Endothelial cell of umbilical vein (primary cell): Measurements from ENCODE around the gene LTBP2. TPM values are rescaled to one million over a fixed set of nuclear protein-coding genes. Genes with fewer than 3 reads are reported as not detected.

Experiments used
- BruUV-seq: library from RNA; stranded (reverse); fragments of 400-500 nt; replicated peaks from 2 replicates; lab custom pipeline; 2021; lab: Mats Ljungman, UMichigan
- CTCF ChIA-PET: fragments of 300-600, 350-600 bp; sonication (Branson Sonifier 250); formaldehyde crosslinking; loops from one replicate; lab custom pipeline; 2021; ENCODE audit warnings: antibody characterized with exemption, inconsistent platforms; lab: Charles Lee
- POLR2A ChIA-PET: fragments of 300-600, 350-600 bp; sonication (Branson Sonifier 250); formaldehyde crosslinking; loops from one replicate; lab custom pipeline; 2021; ENCODE audit warnings: antibody characterized with exemption, inconsistent platforms; lab: Charles Lee
- DNase-seq: peaks from one replicate; pipeline ENCODE4 v3.0.0-alpha.2; 2011; ENCODE audit warnings: low read depth, low spot score
- FAIRE-seq: peaks from 2 replicates; lab custom pipeline; 2011; peaks lifted over from hg19 to GRCh38; lab: Jason Lieb, UNC
- H2AFZ ChIP-seq: 2 replicates; pipeline ENCODE4 v1.6.0; 2012; ENCODE audit warnings: low read depth, low read length, control low read depth, inconsistent platforms
- H3K27ac ChIP-seq: 2 replicates; pipeline ENCODE4 v1.5.1; 2011; ENCODE audit warnings: low read depth, mild to moderate bottlenecking, control low read depth, low read length, moderate library complexity; ENCODE audit not compliant: insufficient read depth
- H3K27me3 ChIP-seq, 2 experiments: 2 replicates each; pipeline versions ENCODE4 v1.6.0 to v1.6.1; 2011; ENCODE audit warnings: low read length in 2 of 2, mixed read lengths in 1 of 2; ENCODE audit not compliant: control insufficient read depth in 2 of 2, insufficient read depth in 2 of 2
- H3K36me3 ChIP-seq, 2 experiments: 2 replicates in 1 of 2; 3 replicates in 1 of 2; pipeline ENCODE4 v1.5.1; 2011; ENCODE audit warnings: low read length in 2 of 2, mild to moderate bottlenecking in 1 of 2, moderate library complexity in 1 of 2; ENCODE audit not compliant: control insufficient read depth in 2 of 2, insufficient read depth in 2 of 2; ENCODE audit errors: extremely low read depth in 1 of 2
- H3K4me1 ChIP-seq: 3 replicates; pipeline ENCODE4 v1.5.1; 2011; ENCODE audit warnings: mild to moderate bottlenecking, low read length; ENCODE audit not compliant: control insufficient read depth, insufficient read depth; ENCODE audit errors: extremely low read depth
- H3K4me2 ChIP-seq: 2 replicates; pipeline ENCODE4 v1.6.1; 2011; ENCODE audit warnings: low read length, control low read depth, mixed read lengths; ENCODE audit not compliant: insufficient read depth
- H3K4me3 ChIP-seq, 3 experiments: fragments of 200-600 bp in 1 of 3; sonication (generic), shearing (Covaris generic) in 1 of 3; replicated peaks in 1 of 3; 2 replicates each; pipeline ENCODE4 v1.5.1; 2011 to 2016; ENCODE audit warnings: control low read depth in 3 of 3, low read length in 3 of 3, mild to moderate bottlenecking in 2 of 3, inconsistent platforms in 1 of 3, low read depth in 1 of 3, moderate library complexity in 1 of 3; ENCODE audit not compliant: insufficient read depth in 1 of 3
- H3K79me2 ChIP-seq: 2 replicates; pipeline ENCODE4 v1.6.0; 2012; ENCODE audit warnings: low read length, inconsistent platforms; ENCODE audit not compliant: control insufficient read depth, insufficient read depth
- H3K9ac ChIP-seq: replicated peaks from 2 replicates; pipeline ENCODE3; 2011; ENCODE audit warnings: low read length, control low read depth; ENCODE audit not compliant: insufficient read depth; ENCODE audit errors: extremely low read depth
- H3K9me1 ChIP-seq: replicated peaks from 3 replicates; pipeline ENCODE4 v1.6.0; 2011; ENCODE audit warnings: mild to moderate bottlenecking, low read length; ENCODE audit not compliant: control insufficient read depth, insufficient read depth; ENCODE audit errors: extremely low read depth
- H3K9me3 ChIP-seq: replicated peaks from 2 replicates; pipeline ENCODE4 v1.5.1; 2012; ENCODE audit warnings: low read length, inconsistent platforms; ENCODE audit not compliant: control insufficient read depth, insufficient read depth
- H4K20me1 ChIP-seq: replicated peaks from 2 replicates; pipeline ENCODE3; 2011; ENCODE audit warnings: mild to moderate bottlenecking, low read length; ENCODE audit not compliant: control insufficient read depth, insufficient read depth; ENCODE audit errors: extremely low read depth
- CTCF ChIP-seq, 2 donors: IDR thresholded peaks; 1 replicate in 1 of 2; 2 replicates in 1 of 2; pipeline ENCODE4 v1.5.1; 2011; ENCODE audit warnings: low read length in 2 of 2, mild to moderate bottlenecking in 2 of 2, moderate library complexity in 2 of 2, control low read depth in 1 of 2, inconsistent platforms in 1 of 2, low read depth in 1 of 2; ENCODE audit not compliant: insufficient read depth in 1 of 2; ENCODE audit errors: extremely low read depth in 1 of 2
- EZH2 ChIP-seq: IDR thresholded peaks from 2 replicates; pipeline ENCODE4 v1.6.1; 2012; ENCODE audit warnings: borderline replicate concordance, low read depth, mild to moderate bottlenecking, moderate library complexity, low read length, inconsistent platforms; ENCODE audit not compliant: severe bottlenecking
- FOS ChIP-seq: IDR thresholded peaks from 2 replicates; pipeline ENCODE4 v1.6.1; 2011; ENCODE audit warnings: mild to moderate bottlenecking, low read length, moderate library complexity, borderline replicate concordance; ENCODE audit not compliant: insufficient read depth
- GATA2 ChIP-seq: IDR thresholded peaks from 2 replicates; pipeline ENCODE4 v1.7.0; 2011; ENCODE audit warnings: low read depth, mild to moderate bottlenecking, moderate library complexity, mixed read lengths, low read length; ENCODE audit not compliant: insufficient read length, insufficient read depth
- JUN ChIP-seq: IDR thresholded peaks from 2 replicates; pipeline ENCODE4 v1.6.1; 2011; ENCODE audit warnings: borderline replicate concordance, low read depth; ENCODE audit not compliant: insufficient read length, insufficient read depth
- MYC ChIP-seq: IDR thresholded peaks from one replicate; pipeline ENCODE4 v1.6.1; 2011; ENCODE audit warnings: mild to moderate bottlenecking, low read depth, low read length
- POLR2A ChIP-seq: IDR thresholded peaks from 2 replicates; pipeline ENCODE4 v1.6.1; 2012; ENCODE audit warnings: low read depth, mild to moderate bottlenecking, control low read depth, low read length
- POLR2AphosphoS5 ChIP-seq: IDR thresholded peaks from 2 replicates; pipeline ENCODE4 v1.6.1; 2012; ENCODE audit warnings: low read depth, mild to moderate bottlenecking, control low read depth, low read length, moderate library complexity; ENCODE audit not compliant: insufficient read depth
- dilution Hi-C: fragments of 300-500 bp; cut with MboI; formaldehyde crosslinking; loops from one replicate; pipeline ENCODE4 v1.15.0; 2019; ENCODE audit warnings: low sequenced_read_pairs; ENCODE audit not compliant: extremely low pct_ligation_motif_present
- intact Hi-C: fragments of 100-400 bp; cut with micrococcal nuclease; formaldehyde crosslinking; loops from one replicate; pipeline ENCODE4 v1.10.0; 2022
- polyA plus RNA-seq, 4 experiments: library from polyadenylated mRNA; depleted of rRNA in 3 of 4; stranded (reverse) in 3 of 4; unstranded in 1 of 4; fragments of >200 nt; gene quantifications; 2 replicates each; pipeline versions ENCODE4 v1.2.1 to v1.2.3, GENCODE V29; 2011 to 2012; ENCODE audit warnings: missing spikeins in 1 of 4
- total RNA-seq: library from RNA; stranded (reverse); gene quantifications from 2 replicates; pipeline ENCODE4 v1.2.3, GENCODE V29; 2021
- TF ChIP-seq, protein P1 (sequence below): IDR thresholded peaks from 2 replicates; pipeline ENCODE4 v1.6.1; 2011; ENCODE audit not compliant: insufficient read depth, insufficient read length

The LTBP2 gene
- total and polyA plus RNA-seq, 2 donors (not counting 3 experiments of a cell fraction or from before 2014, with no cell fraction given): 209 to 268 TPM

- ChIA-PET POLR2A (no interaction called here), CTCF (no interaction called here)
- Histone ChIP-seq H3K4me3 (no peak overlapping the region), H3K4me1 (no peaks in the 10 kb centered on the region), H3K27ac (no peak overlapping the region), H3K9ac (no peak overlapping the region), H2AFZ (no peak overlapping the region), H3K9me1 (no peaks in the 10 kb centered on the region), H3K79me2 (peaks cover 2% of the 10 kb centered on the region), H3K9me3 (no peaks in the 10 kb centered on the region), H3K36me3 (peaks cover 29 to 32% of the 10 kb centered on the region in 2 experiments), H3K27me3 (no peaks in the 10 kb centered on the region), H3K4me2 (no peak overlapping the region), H4K20me1 (no peaks in the 10 kb centered on the region)
- intact Hi-C loops (no loop called here), dilution Hi-C loops (no loop called here)
- DNase-seq: no peak
- no TSS peak for BruUV-seq
- TF ChIP-seq FOS (no peak), CTCF (IDR thresholded peaks at IDR 0.05; ENCODE audit: extremely low read depth in 1 of 2, insufficient read depth in 1 of 2, low read depth in 1 of 2, low read length in 2 of 2) (no peak), GATA2 (no peak), POLR2A (no peak), EZH2 (no peak), MYC (no peak), POLR2AphosphoS5 (no peak), JUN (no peak)
- TF ChIP-seq, protein P1, sequence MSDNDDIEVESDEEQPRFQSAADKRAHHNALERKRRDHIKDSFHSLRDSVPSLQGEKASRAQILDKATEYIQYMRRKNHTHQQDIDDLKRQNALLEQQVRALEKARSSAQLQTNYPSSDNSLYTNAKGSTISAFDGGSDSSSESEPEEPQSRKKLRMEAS: no peak
- FAIRE-seq: no peak
These were observed 70.8 kb downstream of the LTBP2 start for GRCh38 chr14:74541225-74541624.
